Measurements from ENCODE around the gene GPR18. TPM values are rescaled to one million over a fixed set of nuclear protein-coding genes. Genes with fewer than 3 reads are reported as not detected.

Gene GPR18, protein sequence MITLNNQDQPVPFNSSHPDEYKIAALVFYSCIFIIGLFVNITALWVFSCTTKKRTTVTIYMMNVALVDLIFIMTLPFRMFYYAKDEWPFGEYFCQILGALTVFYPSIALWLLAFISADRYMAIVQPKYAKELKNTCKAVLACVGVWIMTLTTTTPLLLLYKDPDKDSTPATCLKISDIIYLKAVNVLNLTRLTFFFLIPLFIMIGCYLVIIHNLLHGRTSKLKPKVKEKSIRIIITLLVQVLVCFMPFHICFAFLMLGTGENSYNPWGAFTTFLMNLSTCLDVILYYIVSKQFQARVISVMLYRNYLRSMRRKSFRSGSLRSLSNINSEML
- not detected in 2 replicates for total RNA-seq (2011; cell fraction: chromatin; rRNA removed; ENCODE audit: low replicate concordance)
- not detected in 2 replicates for total RNA-seq (2011; cell fraction: nucleolus; rRNA removed)
- total RNA-seq (2011; cell fraction: nucleoplasm; rRNA removed) = not detected in 2 replicates
- not detected in 2 replicates for total RNA-seq (2014; rRNA removed)
- not detected in 2 replicates for total RNA-seq (2014; rRNA removed; fragmentation: Illumina TruSeq; extraction: Trizol)
- not detected in 2 replicates for total RNA-seq (2015; rRNA removed; fragmentation: Illumina TruSeq; extraction: Trizol)
- not detected in 2 replicates for total RNA-seq (2021)
- polyA plus RNA-seq (2011; rRNA removed) = not detected in 2 replicates
- polyA plus RNA-seq (2011; cell fraction: cytosol; rRNA removed) = not detected in 2 replicates
- polyA plus RNA-seq (2011; cell fraction: nucleus; rRNA removed) = not detected in 2 replicates
- 0.08 and 0.13 TPM in 2 replicates for polyA plus RNA-seq (2012)
- polyA plus RNA-seq (2014; fragmentation: Illumina TruSeq; extraction: Trizol) = not detected in 2 replicates
- polyA plus RNA-seq (2014; fragmentation: Nextera tagmentation; extraction: Ambion mirVana) = under 1 TPM in 1 of 2 experiments, not detected in 1; 0.75 TPM
- not detected in 2 replicates for polyA plus RNA-seq (2014; rRNA removed)
- polyA minus RNA-seq (2011; rRNA and poly(A)+ RNA removed) = not detected in 2 replicates
- not detected in 2 replicates for polyA minus RNA-seq (2011; cell fraction: cytosol; rRNA and poly(A)+ RNA removed)
- not detected in 2 replicates for polyA minus RNA-seq (2011; cell fraction: nucleus; rRNA and poly(A)+ RNA removed)
- not detected for Bru-seq, nascent RNA
- not detected for BruChase-seq, experiment 1, labeled RNA remaining after a 2-hour chase
- not detected for BruChase-seq, experiment 2, labeled RNA remaining after a 6-hour chase
- long read RNA-seq, experiment 1 = 0 reads
- long read RNA-seq, experiment 2 = 0 reads
- long read RNA-seq, experiment 3 = 0 reads

DNA sequence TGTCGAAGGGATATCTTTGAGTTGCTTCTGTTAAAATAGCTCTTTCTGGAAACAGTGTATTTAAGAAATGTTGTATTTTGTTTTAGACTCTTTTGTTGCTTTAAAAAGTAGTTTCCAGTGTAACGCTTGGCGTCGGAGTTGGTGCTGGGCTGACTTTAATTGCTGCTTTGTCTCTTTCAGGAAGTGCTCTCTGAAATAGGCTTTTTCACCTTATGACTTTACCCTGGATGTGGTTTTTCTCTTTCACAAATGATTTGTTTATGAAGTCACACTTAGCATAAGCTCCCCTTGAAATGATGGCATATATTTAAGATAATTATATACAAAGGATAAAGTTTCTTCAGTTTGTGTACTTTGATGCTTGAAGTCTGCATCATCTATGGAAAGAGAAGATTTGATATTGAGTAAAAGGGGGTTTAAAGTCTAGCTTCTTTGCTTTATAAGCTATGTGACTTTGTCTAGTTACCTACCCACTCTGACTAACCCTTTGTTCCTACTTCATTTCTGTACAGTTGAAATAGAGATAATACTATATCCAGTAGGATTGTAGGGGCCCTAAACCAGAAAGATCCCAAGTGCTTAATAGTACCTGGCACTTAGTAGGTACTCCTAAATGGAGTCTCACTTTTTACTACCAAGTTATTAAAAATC is at the start of gene GPR18:
Gene GPR18, minus strand, starts transcription at position 170 of the 651 bp plus-strand sequence. CDS start 2,507 bp downstream, outside the sequence.
- Histone ChIP-seq H2AFZ (ENCODE audit: low read depth, low read length) (no peak within 1 kb of the TSS), H3K9me1 (ENCODE audit: control insufficient read depth, insufficient read depth, low read length) (no peaks in the 10 kb centered on the region), H3K27ac (ENCODE audit: extremely low read depth, low read depth, low read length) (no peak within 1 kb of the TSS), H3K36me3 (ENCODE audit: control insufficient read depth, insufficient read depth, low read length) (peaks cover 45% of the 10 kb centered on the region; the same call in 2 of the 3 replicates), H3K27me3 (ENCODE audit: control insufficient read depth in 2 of 2, insufficient read depth in 2 of 2, low read length in 2 of 2) (no peaks in the 10 kb centered on the region), H4K20me1 (replicated peaks; ENCODE audit: control insufficient read depth, insufficient read depth, low read length) (no peaks in the 10 kb centered on the region), H3K79me2 (ENCODE audit: control insufficient read depth, insufficient read depth, low read length) (no peaks in the 10 kb centered on the region), H3K4me1 (replicated peaks in 1 of 2; ENCODE audit: control insufficient read depth in 2 of 2, insufficient read depth in 2 of 2, low read length in 2 of 2) (no peaks in the 10 kb centered on the region; a peak in 1 of 5 replicates), H3K4me2 (ENCODE audit: insufficient read depth, low read length) (no peak within 1 kb of the TSS), H3K4me3 (no peak within 1 kb of the TSS), H3K9ac (ENCODE audit: insufficient read depth in 1 of 2, low read depth in 2 of 2, low read length in 2 of 2) (no peak within 1 kb of the TSS), H3K9me3 (replicated peaks; ENCODE audit: control insufficient read depth, insufficient read depth, low read depth, low read length) (no peaks in the 10 kb centered on the region)
- FAIRE-seq (no peak), DNase-seq (ENCODE audit: extremely low read depth in 1 of 4, low spot score in 3 of 4) (no peak), ATAC-seq (no peak)
- BruUV-seq (replicated peaks) = no TSS peak
- CTCF ChIA-PET (ENCODE audit: low intra/inter-chr PET ratio) = no interaction called here
- intact Hi-C loops (cut with micrococcal nuclease) (no loop called here), in situ Hi-C loops (cut with MboI) (no loop called here)
- POLR2A ChIA-PET = interaction anchor here (0.5 to 0.6 kb wide), 2 partner anchors 50 to 75 kb away, joined by 3 read pairs; no protein-coding TSS in a partner anchor
- 91% methylated on average over 4 of the region's 4 CpGs for WGBS (ENCODE audit: insufficient coverage, low coverage, missing lambda C conversion rate)
- 0 out of 2 replicates have a peak, but pooled peaks have one; percentile 24 for TF ChIP-seq ZKSCAN1 (IDR thresholded peaks at IDR 0.05; ENCODE audit: low read depth, low read length)
- no peak for TF ChIP-seq SMARCA4 (IDR thresholded peaks at IDR 0.05)
